Hepatocyte (in vitro differentiated cells): ENCODE measurements around the gene HAT1.

Source experiments
- CTCF ChIP-seq: fragments of 200-600 bp; sonication (generic); IDR thresholded peaks from 2 replicates; pipeline ENCODE4 v1.5.1; 2016; ENCODE audit warnings: antibody characterized with exemption, mild to moderate bottlenecking; ENCODE audit not compliant: poor library complexity
- EZH2 ChIP-seq: fragments of 200-600 bp; sonication (generic); IDR thresholded peaks from 2 replicates; pipeline ENCODE4 v1.6.1; 2016; ENCODE audit warnings: antibody characterized with exemption, mild to moderate bottlenecking, borderline replicate concordance

GRCh38 chr2:171995586-171995985, 73.3 kb downstream of the HAT1 start:
- no peak for TF ChIP-seq CTCF
- no peak for TF ChIP-seq EZH2
